Stimulated activated memory B cell treated with anti-CD40 and anti-IgM and Interleukin-4, amounts not matched to agents 10 μg/mL and 1 μg/mL and 100 μg/mL, for 72 hours (primary cell): Measurements from ENCODE around the gene RAB3C.
"Not testable (repeated sequence)": the region's sequence is repeated elsewhere in the genome, so short reads cannot be mapped to it uniquely, and the experiment has no call there.

Experiments
- ATAC-seq: fragments of 150-1000 bp; cut with Tn5 transposase; 2 replicates; pipeline ENCODE4 v1.10.0; 2021
- H3K27ac Mint-ChIP-seq: one replicate; pipeline ENCODE4 v1.8.0; 2022; ENCODE audit warnings: mild to moderate bottlenecking, mixed read lengths
- H3K27me3 Mint-ChIP-seq: one replicate; pipeline ENCODE4 v1.8.0; 2022; ENCODE audit warnings: mixed read lengths
- H3K36me3 Mint-ChIP-seq: one replicate; pipeline ENCODE4 v1.8.0; 2022; ENCODE audit warnings: mixed read lengths
- H3K4me1 Mint-ChIP-seq: one replicate; pipeline ENCODE4 v1.8.0; 2022; ENCODE audit warnings: mixed read lengths
- H3K4me3 Mint-ChIP-seq: one replicate; pipeline ENCODE4 v1.8.0; 2022; ENCODE audit warnings: mild to moderate bottlenecking, moderate library complexity, mixed read lengths
- H3K9me3 Mint-ChIP-seq: one replicate; pipeline ENCODE4 v1.8.0; 2022; ENCODE audit warnings: mixed read lengths

The RAB3C gene, protein sequence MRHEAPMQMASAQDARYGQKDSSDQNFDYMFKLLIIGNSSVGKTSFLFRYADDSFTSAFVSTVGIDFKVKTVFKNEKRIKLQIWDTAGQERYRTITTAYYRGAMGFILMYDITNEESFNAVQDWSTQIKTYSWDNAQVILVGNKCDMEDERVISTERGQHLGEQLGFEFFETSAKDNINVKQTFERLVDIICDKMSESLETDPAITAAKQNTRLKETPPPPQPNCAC

DNA sequence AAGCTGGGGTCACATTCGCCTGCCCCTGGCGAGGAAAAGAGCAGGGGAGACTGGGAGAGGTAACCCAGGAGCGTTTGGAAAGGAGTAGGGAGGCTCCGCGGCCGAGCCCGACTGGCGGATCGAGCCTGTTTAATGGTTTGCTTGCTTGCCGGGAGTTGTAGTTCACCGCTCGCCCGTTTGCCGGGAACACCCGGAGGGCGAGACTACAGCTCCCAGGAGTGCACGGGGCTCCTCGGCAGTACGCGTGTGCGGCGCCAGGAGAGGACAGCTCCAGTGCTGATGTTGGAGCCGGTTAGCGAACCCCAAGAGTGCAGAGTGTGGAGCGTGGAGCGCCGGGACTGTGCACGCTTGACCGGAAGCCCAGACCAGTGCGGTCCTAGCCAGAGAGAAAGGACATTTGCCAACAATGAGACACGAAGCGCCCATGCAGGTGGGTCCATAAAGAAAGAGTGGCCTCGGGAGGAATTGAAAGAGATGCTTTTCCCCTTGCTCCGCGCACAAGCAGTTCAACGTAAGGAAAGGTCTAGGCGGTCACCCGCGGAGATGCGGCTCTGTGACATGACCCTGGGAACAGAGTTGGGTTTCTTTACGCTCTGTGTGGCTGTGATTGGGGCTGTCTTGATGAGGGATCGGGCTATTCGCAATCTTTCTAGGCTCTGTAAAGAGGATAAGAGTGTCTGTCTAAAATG lies at the start of gene RAB3C:
Gene RAB3C, plus strand, starts transcription at position 273 of the 689 bp plus-strand sequence. Its CDS starts 134 bp downstream, at position 407.
- peak; percentile 100 for ATAC-seq
- no peaks in the 10 kb centered on the region for H3K36me3 Mint-ChIP-seq
- no peak within 1 kb of the TSS for H3K27ac Mint-ChIP-seq
- H3K9me3 Mint-ChIP-seq = no peaks in the 10 kb centered on the region
- H3K4me3 Mint-ChIP-seq = peak within 1 kb of the TSS; percentile 92
- H3K27me3 Mint-ChIP-seq = peaks cover 31% of the 10 kb centered on the region
- H3K4me1 Mint-ChIP-seq = peaks cover 25% of the 10 kb centered on the region

DNA sequence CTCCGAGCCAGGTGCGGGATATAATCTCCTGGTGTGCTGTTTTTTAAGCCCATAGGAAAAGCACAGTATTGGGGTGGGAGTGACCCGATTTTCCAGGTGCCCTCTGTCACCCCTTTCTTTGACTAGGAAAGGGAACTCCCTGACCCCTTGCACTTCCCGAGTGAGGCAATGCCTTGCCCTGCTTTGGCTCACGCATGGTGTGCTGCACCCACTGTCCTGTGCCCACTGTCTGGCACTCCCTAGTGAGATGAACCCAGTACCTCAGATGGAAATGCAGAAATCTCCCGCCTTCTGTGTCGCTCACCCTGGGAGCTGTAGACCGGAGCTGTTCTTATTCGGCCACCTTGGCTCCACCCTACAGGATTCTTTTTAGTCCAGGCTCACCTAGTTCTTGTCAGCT lies 40.9 kb upstream of the RAB3C start:
- H3K4me3 Mint-ChIP-seq, H3K27me3 Mint-ChIP-seq: not testable (repeated sequence)

DNA sequence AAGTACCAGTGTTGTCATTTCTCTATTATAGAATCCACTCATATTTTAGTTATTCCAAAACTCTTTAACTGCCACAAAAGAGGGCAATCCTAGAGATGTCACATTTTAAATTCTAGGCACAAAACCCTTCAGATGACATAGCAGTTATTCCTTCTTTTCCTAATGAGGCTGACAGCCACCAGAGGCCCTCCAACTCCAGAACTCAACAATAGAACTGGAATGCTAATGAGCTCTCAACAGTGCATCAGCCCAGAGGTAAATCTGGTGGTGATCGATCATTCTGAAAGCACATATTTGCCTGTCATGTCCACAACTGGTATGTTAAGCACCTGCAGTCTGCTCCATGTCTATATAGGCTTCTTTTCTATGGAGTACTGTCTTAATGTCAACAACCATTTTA lies 40.2 kb upstream of the RAB3C start:
- Mint-ChIP-seq H3K4me1 (peaks cover 53% of the 10 kb centered on the region), H3K27me3 (no peaks in the 10 kb centered on the region), H3K27ac (no peak overlapping the region), H3K4me3 (no peak overlapping the region), H3K36me3 (peaks cover 15% of the 10 kb centered on the region), H3K9me3 (peaks cover 15% of the 10 kb centered on the region)
- no peak for ATAC-seq

More for the DNA sequence above, 40.9 kb upstream of the RAB3C start:
- Mint-ChIP-seq H3K4me1 (peaks cover 53% of the 10 kb centered on the region), H3K36me3 (peaks cover 15% of the 10 kb centered on the region), H3K9me3 (peaks cover 15% of the 10 kb centered on the region)
- H3K27ac Mint-ChIP-seq, ATAC-seq: not testable (repeated sequence)

DNA sequence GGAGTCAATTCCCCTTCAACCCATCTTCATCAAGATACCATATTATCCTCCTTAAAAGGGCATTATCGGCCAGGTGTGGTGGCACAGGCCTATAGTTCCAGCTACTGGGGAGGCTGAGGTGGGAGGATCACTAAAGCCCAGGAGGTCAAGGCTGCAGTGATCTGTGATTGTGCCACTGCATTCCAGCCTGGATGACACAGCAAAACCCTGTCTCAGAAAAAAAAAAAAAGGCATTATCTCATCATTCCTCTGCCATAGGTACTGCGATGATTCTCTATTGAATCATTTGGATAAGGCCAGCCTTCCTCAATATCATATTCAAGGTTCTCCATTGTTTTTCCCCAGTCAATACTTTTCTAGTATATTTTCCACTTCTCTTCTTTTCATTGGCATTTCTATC lies 39.2 kb upstream of the RAB3C start:
- Mint-ChIP-seq H3K4me1 (peaks cover 51% of the 10 kb centered on the region), H3K4me3 (peak overlapping the region; percentile 34), H3K9me3 (peaks cover 16% of the 10 kb centered on the region), H3K27ac (peak overlapping the region; percentile 76), H3K36me3 (peaks cover 15% of the 10 kb centered on the region), H3K27me3 (no peaks in the 10 kb centered on the region)
- ATAC-seq = no peak

DNA sequence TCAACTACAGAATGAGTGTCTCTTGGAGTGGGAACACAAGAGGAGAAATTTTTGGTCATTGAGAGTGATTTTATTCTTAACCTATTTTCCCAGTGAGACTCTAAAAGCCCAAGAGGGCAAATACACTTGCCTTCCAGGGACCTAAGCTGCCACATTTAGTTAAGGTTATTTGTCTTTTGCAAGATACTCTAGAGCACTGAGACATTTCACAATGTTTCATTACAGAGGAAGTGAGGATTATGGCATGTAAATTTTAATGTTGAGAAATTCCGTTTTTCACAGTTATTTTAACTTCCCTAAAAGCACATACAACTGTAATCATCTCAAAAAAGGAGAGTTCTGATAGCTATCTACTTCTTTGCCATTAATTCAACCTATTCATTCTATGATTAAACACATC lies 38.7 kb upstream of the RAB3C start:
- H3K36me3 Mint-ChIP-seq = peaks cover 10% of the 10 kb centered on the region
- peaks cover 47% of the 10 kb centered on the region for H3K4me1 Mint-ChIP-seq
- no peaks in the 10 kb centered on the region for H3K27me3 Mint-ChIP-seq
- H3K27ac Mint-ChIP-seq = peak overlapping the region; percentile 76
- peak; percentile 39 for ATAC-seq
- H3K9me3 Mint-ChIP-seq = peaks cover 12% of the 10 kb centered on the region
- H3K4me3 Mint-ChIP-seq = peak overlapping the region; percentile 34

DNA sequence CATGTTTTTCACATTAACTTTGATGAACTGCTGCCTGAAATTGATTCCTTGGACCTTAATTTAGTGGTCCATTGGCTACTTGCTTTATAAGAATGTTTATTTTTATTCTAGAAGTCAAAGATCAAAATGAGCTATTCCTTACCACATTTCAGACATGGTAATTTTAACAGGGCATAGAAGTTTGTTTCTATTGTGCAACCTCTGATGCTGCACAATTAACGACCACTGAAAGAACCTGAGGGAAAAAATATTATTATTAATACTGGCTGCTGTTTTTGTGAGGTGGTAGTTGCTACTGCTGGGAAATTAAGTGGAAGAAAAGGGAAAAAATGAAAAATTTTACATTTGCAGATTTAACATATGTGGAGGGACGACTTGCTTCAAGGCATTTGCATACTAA lies 37.9 kb upstream of the RAB3C start:
- peaks cover 7% of the 10 kb centered on the region for H3K9me3 Mint-ChIP-seq
- ATAC-seq = no peak
- no peak overlapping the region for H3K27ac Mint-ChIP-seq
- H3K36me3 Mint-ChIP-seq = peaks cover 6% of the 10 kb centered on the region
- H3K27me3 Mint-ChIP-seq = no peaks in the 10 kb centered on the region
- H3K4me3 Mint-ChIP-seq = no peak overlapping the region
- H3K4me1 Mint-ChIP-seq = peaks cover 46% of the 10 kb centered on the region

DNA sequence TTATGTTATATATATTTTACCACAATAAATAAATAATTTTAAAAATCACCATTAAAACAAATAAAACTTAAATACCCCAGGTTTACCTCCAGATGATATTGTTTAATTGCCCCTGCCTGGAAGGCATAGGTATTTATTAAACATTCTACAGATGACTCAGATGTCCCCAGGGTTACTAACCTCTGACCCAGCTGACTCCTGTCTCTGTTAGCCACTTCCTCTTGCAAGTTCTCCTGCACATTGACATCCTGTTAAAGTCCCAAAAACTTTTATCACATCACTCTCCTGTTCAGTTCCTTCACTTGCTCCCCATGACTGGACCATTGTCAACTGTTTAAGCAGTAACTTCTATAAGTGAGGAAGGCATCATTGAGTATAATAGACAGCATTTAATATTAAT lies 37.0 kb upstream of the RAB3C start:
- Mint-ChIP-seq H3K9me3 (peaks cover 5% of the 10 kb centered on the region), H3K36me3 (peaks cover 6% of the 10 kb centered on the region), H3K4me3 (no peak overlapping the region), H3K27ac (no peak overlapping the region), H3K4me1 (peaks cover 46% of the 10 kb centered on the region), H3K27me3 (no peaks in the 10 kb centered on the region)
- ATAC-seq = peak; percentile 91

DNA sequence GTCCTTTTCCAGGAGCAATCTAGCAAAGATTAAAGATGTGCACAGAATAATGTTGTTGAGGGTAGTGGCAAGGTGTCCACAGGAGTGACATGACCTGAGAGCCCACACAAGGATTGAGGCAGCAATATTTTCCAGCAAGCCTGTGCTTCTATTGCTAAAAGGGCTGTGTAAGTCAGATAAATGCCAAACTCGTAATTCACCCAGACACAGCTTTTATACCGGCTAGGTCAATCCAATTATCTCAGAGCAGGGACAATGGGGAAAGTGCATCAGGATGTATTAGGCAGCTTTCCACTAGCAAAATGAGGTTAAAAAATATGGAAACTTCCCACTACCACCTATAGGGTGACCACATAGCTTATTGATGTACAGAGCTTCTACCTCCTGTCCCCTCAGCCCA lies 34.8 kb upstream of the RAB3C start:
- Mint-ChIP-seq H3K9me3 (peaks cover 5% of the 10 kb centered on the region), H3K27ac (no peak overlapping the region), H3K4me1 (peaks cover 41% of the 10 kb centered on the region), H3K4me3 (no peak overlapping the region), H3K27me3 (no peaks in the 10 kb centered on the region), H3K36me3 (peaks cover 6% of the 10 kb centered on the region)
- no peak for ATAC-seq

DNA sequence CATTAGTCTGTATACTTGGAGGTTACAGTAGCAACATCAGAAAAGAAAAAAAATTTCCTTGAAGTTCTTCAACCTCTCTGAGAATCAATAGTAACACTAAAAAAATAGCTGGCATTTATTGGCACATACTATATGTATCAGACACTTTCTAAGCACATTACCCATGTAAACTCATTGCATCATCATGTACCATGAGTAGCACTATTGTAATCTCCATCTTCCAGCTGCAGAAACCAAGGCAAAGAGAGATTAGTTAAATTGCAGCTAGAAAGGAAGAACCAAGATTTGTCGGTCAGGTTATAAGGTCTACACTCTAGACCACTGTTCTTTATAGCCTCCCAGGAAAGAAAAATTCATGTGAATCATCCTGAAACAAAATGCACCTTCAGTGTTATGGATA lies 31.4 kb upstream of the RAB3C start:
- no peak overlapping the region for H3K27ac Mint-ChIP-seq
- ATAC-seq = no peak
- no peaks in the 10 kb centered on the region for H3K36me3 Mint-ChIP-seq
- H3K27me3 Mint-ChIP-seq = no peaks in the 10 kb centered on the region
- no peak overlapping the region for H3K4me3 Mint-ChIP-seq
- peaks cover 2% of the 10 kb centered on the region for H3K9me3 Mint-ChIP-seq
- H3K4me1 Mint-ChIP-seq = peaks cover 7% of the 10 kb centered on the region

DNA sequence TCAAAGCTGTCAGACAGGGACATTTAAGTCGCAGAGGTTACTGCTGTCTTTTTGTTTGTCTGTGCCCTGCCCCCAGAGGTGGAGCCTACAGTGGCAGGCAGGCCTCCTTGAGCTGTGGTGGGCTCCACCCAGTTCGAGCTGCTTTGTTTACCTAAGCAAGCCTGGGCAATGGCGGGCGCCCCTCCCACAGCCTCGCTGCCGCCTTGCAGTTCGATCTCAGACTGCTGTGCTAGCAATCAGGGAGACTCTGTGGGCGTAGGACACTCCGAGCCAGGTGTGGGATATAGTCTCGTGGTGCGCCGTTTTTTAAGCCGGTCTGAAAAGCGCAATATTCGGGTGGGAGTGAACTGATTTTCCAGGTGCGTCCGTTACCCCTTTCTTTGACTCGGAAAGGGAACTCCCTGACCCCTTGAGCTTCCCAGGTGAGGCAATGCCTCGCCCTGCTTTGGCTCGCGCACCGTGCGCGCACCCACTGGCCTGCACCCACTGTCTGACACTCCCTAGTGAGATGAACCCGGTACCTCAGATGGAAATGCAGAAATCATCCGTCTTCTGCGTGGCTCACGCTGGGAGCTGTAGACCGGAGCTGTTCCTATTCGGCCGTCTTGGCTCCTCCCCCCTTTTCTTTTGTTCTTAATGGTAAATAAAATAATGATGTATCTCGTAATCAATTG lies 25.1 kb upstream of the RAB3C start:
- not testable (repeated sequence) for ATAC-seq, H3K4me3 Mint-ChIP-seq, H3K27ac Mint-ChIP-seq

DNA sequence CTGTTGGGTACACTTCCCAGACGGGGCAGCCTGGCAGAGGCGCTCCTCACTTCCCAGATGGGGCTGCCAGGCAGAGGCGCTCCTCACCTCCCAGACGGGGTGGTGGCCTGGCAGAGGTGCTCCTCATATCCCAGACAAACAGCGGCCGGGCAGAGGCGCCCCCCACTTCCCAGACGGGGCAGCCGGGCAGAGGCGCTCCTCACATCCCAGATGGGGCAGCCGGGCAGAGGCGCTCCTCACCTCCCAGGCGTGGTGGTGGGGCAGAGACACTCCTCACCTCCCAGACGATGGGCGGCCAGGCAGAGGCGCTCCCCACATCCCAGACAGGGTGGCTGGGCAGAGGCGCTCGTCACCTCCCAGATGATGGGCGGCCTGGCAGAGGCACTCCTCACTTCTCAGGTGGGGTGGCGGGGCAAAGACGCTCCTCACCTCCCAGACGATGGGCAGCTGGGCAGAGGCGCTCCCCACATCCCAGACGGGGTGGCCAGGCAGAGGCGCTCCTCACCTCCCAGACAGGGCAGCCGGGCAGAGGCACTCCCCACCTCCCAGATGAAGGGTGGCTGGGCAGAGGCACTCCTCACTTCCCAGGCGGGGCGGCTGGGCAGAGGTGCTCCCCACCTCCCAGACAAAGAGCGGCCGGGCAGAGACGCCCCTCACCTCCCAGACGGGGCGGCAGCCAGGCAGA lies 19.7 kb upstream of the RAB3C start:
- not testable (repeated sequence) for H3K9me3 Mint-ChIP-seq, H3K4me3 Mint-ChIP-seq, H3K36me3 Mint-ChIP-seq, H3K27me3 Mint-ChIP-seq, H3K4me1 Mint-ChIP-seq, H3K27ac Mint-ChIP-seq, ATAC-seq

More for the DNA sequence above, 25.1 kb upstream of the RAB3C start:
- H3K36me3 Mint-ChIP-seq, H3K4me1 Mint-ChIP-seq, H3K9me3 Mint-ChIP-seq, H3K27me3 Mint-ChIP-seq: not testable (repeated sequence)

DNA sequence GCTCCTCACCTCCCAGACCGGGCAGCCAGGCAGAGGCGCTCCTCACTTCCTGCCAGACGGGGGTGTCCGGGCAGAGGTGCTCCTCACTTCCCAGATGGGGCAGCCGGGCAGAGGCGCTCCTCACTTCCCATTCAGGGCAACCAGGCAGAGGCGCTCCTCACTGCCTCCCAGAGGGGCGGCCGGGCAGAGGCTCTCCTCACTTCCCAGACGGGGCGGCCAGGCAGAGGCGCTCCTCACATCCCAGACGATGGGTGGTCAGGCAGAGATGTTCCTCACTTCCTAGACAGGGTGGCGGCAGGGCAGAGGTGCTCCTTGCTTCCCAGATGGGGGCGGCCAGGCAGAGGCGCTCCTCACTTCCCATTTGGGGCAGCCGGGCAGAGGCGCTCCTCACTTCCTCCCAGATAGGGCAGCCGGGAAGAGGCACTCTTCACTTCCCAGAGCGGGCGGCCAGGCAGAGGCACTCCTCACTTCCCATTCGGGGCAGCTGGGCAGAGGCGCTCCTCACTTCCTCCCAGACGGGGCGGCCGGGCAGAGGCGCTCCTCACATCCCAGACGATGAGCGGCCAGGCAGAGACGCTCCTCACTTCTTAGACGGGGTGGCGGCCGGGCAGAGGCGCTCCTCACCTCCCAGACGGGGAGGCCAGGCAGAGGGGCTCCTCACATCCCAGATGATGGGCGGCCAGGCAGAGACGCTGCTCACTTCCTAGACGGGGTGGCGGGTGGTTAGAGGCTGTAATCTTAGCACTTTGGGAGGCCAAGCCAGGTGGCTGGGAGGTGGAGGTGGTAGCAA lies 18.6 kb upstream of the RAB3C start:
- H3K27me3 Mint-ChIP-seq, H3K27ac Mint-ChIP-seq, H3K36me3 Mint-ChIP-seq, H3K4me1 Mint-ChIP-seq, H3K4me3 Mint-ChIP-seq, ATAC-seq, H3K9me3 Mint-ChIP-seq: not testable (repeated sequence)

DNA sequence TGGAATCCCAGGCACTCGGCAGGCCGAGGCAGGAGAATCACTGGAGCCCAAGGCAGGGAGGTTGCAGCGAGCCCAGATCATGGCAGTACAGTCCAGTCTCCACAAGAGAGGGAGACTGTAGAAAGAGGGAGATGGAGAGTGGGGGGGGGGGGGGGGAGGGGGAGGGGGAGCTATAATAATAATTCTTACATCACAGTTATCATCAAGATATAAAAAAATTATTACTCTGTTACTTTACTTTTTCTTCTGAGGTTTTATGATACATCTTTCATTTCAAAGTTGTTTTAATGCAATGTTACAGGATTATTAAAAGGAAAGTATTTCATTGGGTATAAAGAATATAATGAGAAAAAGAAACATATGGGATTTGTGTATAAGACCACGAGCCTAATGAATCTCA lies 17.8 kb upstream of the RAB3C start:
- no peaks in the 10 kb centered on the region for H3K27me3 Mint-ChIP-seq
- H3K4me3 Mint-ChIP-seq = no peak overlapping the region
- no peaks in the 10 kb centered on the region for H3K36me3 Mint-ChIP-seq
- H3K4me1 Mint-ChIP-seq = no peaks in the 10 kb centered on the region
- H3K9me3 Mint-ChIP-seq = no peaks in the 10 kb centered on the region
- ATAC-seq = no peak
- H3K27ac Mint-ChIP-seq = no peak overlapping the region

DNA sequence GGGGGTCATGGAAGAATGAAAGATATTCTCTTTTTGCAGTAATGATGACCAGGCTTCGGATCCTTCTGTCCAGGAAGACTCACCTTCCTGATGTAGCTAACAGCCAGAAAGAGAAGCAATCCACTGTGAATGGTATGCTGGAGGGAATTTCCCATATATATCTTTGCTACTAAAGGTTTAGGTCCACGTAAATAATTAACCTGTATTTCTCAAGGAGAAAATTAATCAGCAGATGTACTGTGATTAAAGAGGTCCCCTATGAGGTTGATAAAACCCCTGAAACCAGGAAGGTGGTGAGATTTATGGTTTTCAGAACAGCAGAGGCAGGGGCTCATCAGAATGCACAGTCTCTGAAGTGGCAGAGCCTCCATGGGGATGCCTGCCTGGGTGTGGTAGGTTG lies 11.4 kb upstream of the RAB3C start:
- Mint-ChIP-seq H3K4me3 (no peak overlapping the region), H3K4me1 (no peaks in the 10 kb centered on the region), H3K36me3 (peaks cover 10% of the 10 kb centered on the region), H3K27ac (no peak overlapping the region), H3K9me3 (peaks cover 5% of the 10 kb centered on the region), H3K27me3 (no peaks in the 10 kb centered on the region)
- no peak for ATAC-seq

DNA sequence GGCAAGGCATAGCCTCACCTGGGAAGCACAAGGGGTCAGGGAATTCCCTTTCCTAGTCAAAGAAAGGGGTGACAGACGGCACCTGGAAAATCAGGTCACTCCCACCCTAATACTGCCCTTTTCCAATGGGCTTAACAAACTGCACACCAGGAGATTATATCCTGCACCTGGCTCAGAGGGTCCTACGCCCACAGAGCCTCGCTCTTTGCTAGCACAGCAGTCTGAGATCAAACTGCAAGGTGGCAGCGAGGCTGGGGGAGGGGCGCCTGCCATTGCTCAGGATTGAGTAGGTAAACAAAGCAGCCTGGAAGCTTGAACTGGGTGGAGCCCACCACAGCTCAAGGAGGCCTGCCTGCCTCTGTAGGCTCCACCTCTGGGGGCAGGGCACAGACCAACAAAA lies 9.9 kb upstream of the RAB3C start:
- H3K27ac Mint-ChIP-seq, ATAC-seq, H3K9me3 Mint-ChIP-seq, H3K27me3 Mint-ChIP-seq, H3K36me3 Mint-ChIP-seq, H3K4me3 Mint-ChIP-seq, H3K4me1 Mint-ChIP-seq: not testable (repeated sequence)
